ENCODE measurements around the gene KCNJ6. TPM values are rescaled to one million over a fixed set of nuclear protein-coding genes. Genes with fewer than 3 reads are reported as not detected.

The KCNJ6 gene
- total RNA-seq, 1 experiment from 2014 or later = not detected

- H3K4me1 ChIP-seq (ENCODE audit: control insufficient read depth, insufficient read depth, low read length) = no peaks in the 10 kb centered on the region
- no peak overlapping the region for H3K4me3 ChIP-seq (ENCODE audit: low read depth in 2 of 2, low read length in 2 of 2)
- no peak overlapping the region for H3K27ac ChIP-seq (ENCODE audit: low read length)
- no peak for DNase-seq (ENCODE audit: low read depth, low spot score)
- intact Hi-C loops (cut with micrococcal nuclease; ENCODE audit: unreplicated experiment) = no loop called here
- CTCF ChIA-PET = no interaction called here
- H3K36me3 ChIP-seq (ENCODE audit: control insufficient read depth, insufficient read depth, low read length) = no peaks in the 10 kb centered on the region
- BruUV-seq (replicated peaks) = no TSS peak
- TF ChIP-seq REST (IDR thresholded peaks at IDR 0.05; ENCODE audit: insufficient read depth in 1 of 2, low read depth in 2 of 2, low read length in 1 of 2) (no peak), POLR2AphosphoS5 (IDR thresholded peaks at IDR 0.05; ENCODE audit: low read depth, low read length) (no peak), TCF7L2 (IDR thresholded peaks at IDR 0.05; ENCODE audit: low read depth, low read length) (no peak), CTCF (IDR thresholded peaks at IDR 0.05) (no peak), SIN3A (IDR thresholded peaks at IDR 0.05; ENCODE audit: borderline replicate concordance, insufficient read depth, low read depth, low read length) (no peak)
- H3K9me3 ChIP-seq (ENCODE audit: control insufficient read depth, insufficient read depth, low read depth, low read length) = no peaks in the 10 kb centered on the region
- ATAC-seq = no peak; the same call in 1 of the 2 replicates
- in situ Hi-C loops (cut with HindIII; ENCODE audit: low pct_unique_long_range_greater_than_20kb, low sequenced_read_pairs) = no loop called here
- no peaks in the 10 kb centered on the region; the same call in 1 of the 2 replicates for H3K27me3 ChIP-seq (ENCODE audit: control insufficient read depth, insufficient read depth, low read length)
- POLR2A ChIA-PET = no interaction called here
These were observed 86.8 kb downstream of the KCNJ6 start for GRCh38 chr21:37829447-37829846.

GRCh38 chr21:37828991-37829390, 87.3 kb downstream of the KCNJ6 start:
- in situ Hi-C loops (cut with HindIII; ENCODE audit: low pct_unique_long_range_greater_than_20kb, low sequenced_read_pairs) (no loop called here), intact Hi-C loops (cut with micrococcal nuclease; ENCODE audit: unreplicated experiment) (no loop called here)
- H3K36me3 ChIP-seq (ENCODE audit: control insufficient read depth, insufficient read depth, low read length) = no peaks in the 10 kb centered on the region
- ChIA-PET POLR2A (no interaction called here), CTCF (no interaction called here)
- no peaks in the 10 kb centered on the region for H3K9me3 ChIP-seq (ENCODE audit: control insufficient read depth, insufficient read depth, low read depth, low read length)
- no peak overlapping the region for H3K27ac ChIP-seq (ENCODE audit: low read length)
- no peak for DNase-seq (ENCODE audit: low read depth, low spot score)
- no TSS peak for BruUV-seq (replicated peaks)
- H3K4me1 ChIP-seq (ENCODE audit: control insufficient read depth, insufficient read depth, low read length) = no peaks in the 10 kb centered on the region
- H3K4me3 ChIP-seq (ENCODE audit: low read depth in 2 of 2, low read length in 2 of 2) = no peak overlapping the region
- TF ChIP-seq SIN3A (IDR thresholded peaks at IDR 0.05; ENCODE audit: borderline replicate concordance, insufficient read depth, low read depth, low read length) (no peak), POLR2AphosphoS5 (IDR thresholded peaks at IDR 0.05; ENCODE audit: low read depth, low read length) (no peak), REST (IDR thresholded peaks at IDR 0.05; ENCODE audit: insufficient read depth in 1 of 2, low read depth in 2 of 2, low read length in 1 of 2) (no peak), CTCF (IDR thresholded peaks at IDR 0.05) (no peak), TCF7L2 (IDR thresholded peaks at IDR 0.05; ENCODE audit: low read depth, low read length) (no peak)
- ATAC-seq = no peak
- no peaks in the 10 kb centered on the region; the same call in 1 of the 2 replicates for H3K27me3 ChIP-seq (ENCODE audit: control insufficient read depth, insufficient read depth, low read length)
